HG03196 (cell line): ENCODE measurements around the gene KRT36.

Experiments
- ATAC-seq: cut with Tn5 transposase; IDR thresholded peaks from one replicate; pipeline ENCODE4 v1.9.1; 2021; ENCODE audit not compliant: unreplicated experiment

The KRT36 gene

DNA sequence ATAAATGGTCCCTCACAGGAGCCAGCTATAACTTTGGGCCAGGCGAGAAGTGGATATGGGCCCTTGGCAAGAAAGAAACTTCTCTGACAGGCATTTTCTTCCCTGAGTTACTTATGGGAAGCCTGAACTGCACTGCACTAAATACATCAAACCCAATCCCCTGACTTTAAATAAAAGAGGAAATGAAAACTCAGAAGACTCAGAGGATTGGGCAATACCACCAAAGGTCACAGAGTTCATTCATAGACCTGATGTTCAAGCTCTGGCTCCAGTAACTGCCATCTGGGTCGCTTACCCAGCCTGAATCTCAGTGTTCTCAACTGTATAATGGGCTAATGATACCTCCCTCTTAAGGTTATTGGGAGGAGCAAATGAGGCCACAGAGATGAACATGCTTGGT, 9.6 kb downstream of the KRT36 start:
- ATAC-seq: no peak

DNA sequence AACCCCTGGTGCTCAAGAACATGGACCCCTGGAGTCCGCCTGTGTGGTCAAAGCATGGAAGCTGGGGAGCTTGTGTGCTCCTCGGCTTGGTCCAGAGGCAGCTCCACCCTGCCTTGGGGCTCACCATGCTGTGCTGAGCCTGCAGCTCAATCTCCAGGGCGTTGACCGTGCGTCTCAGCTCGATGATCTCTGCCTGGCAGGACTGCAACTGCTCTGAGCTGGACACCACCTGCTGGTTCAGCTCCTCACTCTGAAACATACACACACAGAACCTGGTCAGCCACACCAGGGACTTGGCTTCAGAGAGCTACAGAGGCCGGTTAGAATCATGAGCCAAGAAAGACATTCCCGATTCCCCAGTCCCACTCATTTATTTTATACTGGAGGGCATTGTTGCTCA, 11.5 kb downstream of the KRT36 start:
- no peak for ATAC-seq

DNA sequence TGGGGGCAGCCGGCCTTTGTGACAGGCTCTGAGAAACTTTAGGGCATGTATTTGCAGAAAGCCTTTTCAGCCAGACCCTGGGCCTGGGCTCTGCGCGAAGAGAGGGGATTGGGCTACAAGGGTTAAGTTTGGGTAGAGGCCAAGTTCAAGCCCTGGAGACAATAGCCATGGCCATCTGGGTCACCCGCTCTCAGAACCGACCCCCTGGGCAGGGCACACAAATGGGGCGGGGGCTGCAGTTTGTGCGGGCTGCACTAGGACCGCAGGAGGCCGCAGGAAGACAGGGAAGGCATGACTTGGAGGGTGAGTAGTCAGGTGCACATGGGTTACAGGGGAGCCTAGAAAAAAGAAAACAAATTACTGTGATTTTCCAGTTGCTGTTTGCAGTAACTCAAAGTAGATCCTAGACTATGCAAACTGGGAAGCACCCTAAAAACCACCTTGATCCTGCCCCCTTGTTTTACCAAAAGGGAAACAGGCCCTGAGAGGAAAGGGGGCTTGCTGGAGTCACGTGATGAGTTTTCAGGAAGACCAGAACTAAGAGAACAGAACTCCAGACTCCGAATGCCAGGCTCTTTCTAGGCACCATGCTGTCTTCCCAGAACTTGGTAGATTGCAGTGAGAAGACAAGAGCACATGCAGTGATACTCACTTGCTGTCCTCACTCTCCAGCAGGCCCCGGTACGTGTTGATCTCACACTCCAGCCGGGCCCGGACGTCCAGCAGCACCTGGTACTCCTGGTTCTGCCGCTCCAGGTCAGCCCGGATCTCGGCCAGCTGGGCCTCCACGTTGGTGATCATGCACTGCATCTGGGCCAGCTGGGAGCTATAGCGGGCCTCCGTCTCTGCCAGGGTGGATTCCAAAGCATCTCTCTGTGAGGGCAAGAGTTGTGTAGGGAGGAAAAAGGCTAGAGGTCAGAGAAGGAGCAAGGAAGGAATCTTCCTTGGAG, 12.6 kb downstream of the KRT36 start:
- no peak for ATAC-seq

DNA sequence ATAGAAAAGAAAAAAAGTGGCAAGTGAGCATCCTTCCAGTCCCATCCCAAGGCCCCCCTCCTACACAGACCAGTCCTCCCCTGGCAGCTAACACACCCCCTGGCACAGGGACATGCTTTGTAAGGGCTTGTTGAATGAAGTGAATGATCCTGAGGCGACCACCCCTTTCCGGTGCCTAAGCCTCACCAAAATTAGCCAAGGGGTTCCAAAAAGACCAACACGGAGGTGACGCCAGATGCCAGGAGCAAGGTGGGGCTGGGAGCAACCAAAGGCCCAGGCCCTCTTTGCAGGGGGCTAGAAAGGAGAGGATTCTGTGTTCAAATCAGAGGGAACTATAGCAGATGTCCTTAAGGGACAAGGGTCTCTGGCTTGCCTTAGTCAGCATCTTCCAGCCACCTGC, 14.3 kb downstream of the KRT36 start:
- no peak for ATAC-seq

DNA sequence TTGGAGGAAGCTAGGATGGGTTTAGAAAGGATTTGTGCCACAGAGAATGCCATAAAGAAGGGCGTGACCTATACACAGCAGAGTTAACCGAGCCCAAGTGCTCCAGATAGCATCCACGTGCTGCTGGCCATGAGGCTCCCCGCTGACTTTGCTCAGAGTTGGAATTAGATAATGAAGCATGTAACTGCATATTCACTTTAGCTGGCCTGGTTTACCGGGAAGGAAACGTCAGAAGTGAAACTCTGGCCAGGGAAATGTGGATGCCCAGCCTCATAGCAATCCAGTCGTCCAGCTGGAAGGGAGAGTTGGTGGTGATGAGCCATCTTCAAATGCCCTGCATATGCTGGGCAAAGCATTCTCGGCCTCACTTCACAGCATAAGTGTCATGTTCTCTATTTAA, 14.8 kb downstream of the KRT36 start:
- ATAC-seq: no peak

DNA sequence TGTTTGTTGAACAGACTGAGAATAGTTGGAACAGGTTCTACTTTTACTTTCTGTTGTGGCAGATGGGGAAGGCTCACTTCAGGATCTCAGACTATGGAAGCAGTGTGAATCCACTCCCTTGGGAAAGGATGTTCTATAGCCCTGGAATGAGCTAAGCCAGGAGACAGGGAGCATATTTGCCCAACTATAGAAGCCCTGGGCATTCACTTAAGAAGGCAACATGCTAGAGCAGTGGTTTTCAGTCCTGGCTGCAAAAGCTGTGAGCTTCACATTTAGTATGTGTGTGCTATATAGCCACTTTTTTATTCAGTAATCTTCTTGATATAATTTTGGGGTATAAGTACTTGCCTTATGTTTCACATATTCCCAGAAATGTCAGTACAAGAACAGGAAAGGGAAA, 21.4 kb downstream of the KRT36 start:
- no peak for ATAC-seq

DNA sequence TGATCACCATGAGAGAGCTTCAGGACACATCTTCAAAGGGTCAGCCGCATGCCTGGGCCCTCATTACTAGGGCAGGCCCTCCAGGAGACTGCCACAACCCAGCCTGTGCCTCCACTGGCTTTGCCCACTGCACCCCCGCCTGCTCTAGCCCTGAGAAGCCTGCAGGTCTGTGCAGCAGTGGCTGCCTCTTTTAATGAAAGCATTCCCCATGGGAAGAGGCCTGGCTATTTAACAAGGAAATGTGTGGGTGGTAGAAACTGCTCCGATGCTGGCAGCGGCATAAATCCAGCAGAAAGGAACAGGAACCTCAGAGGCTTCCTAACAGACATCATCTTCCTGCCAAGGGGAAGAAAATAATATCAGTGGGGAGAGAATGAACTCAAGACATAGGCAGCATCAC, 22.1 kb downstream of the KRT36 start:
- ATAC-seq: no peak

DNA sequence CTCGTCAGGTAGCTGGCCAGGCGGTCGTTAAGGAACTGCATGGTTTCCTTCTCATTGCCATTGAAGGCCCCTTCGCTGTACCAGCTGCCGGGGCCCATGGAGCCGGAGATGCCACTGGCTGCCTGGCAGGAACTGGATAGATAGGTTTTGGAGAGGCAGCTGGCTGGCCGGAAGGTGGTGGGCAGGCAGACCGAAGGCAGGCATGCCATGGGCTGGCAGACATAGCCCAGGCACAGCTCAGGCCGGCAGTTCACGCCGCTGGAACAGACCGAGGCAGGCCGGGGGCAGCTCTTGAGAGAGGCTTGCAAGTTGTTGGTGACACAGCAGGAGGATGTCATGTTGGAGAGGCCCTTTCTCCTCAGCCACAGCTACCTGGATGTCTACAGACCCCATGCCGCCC, 22.7 kb downstream of the KRT36 start, which contains the start of gene KRT32:
Gene KRT32, minus strand, starts transcription at position 399 of the 400 bp plus-strand sequence. Its CDS starts 61 bp downstream, at position 338.
- no peak for ATAC-seq

DNA sequence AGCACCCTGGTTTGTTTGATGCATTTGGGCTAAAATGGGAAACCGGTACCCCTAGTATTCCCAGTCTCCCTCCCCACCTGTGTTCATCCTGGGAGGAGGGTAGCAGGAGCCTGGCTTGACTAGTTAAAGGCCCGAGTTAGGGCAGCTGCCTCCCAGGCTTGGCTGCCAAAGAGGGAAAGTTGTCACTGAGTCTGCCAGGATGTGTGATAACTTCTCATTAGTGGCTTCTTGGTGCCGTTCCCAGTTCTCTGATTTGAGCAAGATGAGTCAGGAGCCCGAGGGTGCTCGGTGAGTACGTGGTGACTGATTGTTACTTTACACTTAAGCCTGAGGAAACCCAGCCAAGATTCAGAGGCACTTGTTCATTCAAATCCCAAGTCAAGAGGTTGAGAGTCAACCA, 25.0 kb downstream of the KRT36 start:
- ATAC-seq: no peak

DNA sequence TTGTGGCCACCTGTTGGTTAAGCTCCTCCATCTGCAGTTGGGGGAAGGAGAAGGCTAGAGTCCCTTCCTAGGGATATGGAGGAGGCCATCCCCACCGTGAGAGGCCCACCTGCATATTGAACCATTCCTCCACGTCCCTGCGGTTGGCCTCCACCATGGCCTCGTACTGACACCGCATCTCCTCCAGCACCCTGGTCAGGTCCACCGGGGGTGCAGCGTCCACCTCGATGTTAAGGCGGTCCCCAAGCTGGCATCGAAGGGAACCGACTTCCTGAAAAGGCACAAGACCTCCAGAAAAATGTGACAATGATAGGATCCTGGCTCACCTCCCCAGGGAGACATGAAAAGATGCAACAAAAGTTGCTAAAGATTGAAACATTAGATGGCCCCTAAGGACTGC, 25.5 kb downstream of the KRT36 start:
- ATAC-seq: no peak

DNA sequence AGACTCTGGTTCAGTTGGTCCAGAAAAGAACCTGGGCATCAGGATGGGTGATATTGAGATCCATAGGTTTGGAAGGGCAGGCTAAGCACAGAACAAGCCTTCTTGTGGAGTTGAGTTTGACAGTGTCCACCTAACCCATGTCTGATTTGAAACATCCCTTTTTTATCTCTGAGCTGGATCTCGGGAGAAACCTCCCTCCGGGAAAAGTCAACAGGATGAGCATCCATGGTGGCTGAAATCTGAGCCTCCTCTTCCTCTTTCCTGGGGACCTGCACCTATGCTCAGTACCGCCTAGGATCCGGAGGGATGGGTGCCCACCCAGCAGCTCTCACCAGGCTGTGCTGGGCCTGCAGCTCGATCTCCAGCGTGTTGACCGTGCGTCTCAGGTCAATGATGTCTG, 26.0 kb downstream of the KRT36 start:
- no peak for ATAC-seq

DNA sequence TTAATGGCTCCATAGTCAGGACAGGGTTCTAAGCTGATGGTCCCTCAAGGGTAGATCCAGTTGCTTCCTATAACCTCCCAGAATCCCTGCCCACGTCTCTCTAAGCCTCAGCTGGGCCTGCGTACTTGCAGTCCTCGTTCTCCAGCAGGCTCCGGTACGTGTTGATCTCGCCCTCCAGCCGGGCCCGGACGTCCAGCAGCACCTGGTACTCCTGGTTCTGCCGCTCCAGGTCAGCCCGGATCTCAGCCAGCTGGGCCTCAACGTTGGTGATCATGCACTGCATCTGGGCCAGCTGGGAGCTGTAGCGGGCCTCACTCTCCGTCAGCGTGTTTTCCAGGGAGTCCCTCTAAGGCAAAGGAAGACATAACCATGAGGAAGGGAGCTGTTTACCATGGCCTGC, 27.0 kb downstream of the KRT36 start:
- ATAC-seq: no peak

DNA sequence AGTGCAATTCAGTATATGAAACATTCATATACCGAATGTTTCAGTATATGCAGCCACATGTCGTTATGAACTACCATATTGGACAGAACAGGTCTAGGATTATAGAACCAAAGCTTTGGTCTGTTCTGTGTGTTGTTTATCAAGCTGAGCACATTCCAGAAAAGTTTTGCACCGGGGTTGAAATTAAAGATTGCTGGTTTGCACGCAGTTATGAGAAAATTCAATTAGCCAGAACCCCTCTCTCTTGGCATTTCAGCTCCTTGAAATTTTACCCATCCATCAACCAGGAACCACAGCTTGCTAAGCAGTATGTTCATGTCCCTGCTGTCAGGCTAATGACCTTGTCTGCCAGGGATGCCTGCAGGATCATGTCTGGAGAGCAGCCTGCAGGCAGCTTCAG, 32.0 kb downstream of the KRT36 start:
- ATAC-seq: no peak

DNA sequence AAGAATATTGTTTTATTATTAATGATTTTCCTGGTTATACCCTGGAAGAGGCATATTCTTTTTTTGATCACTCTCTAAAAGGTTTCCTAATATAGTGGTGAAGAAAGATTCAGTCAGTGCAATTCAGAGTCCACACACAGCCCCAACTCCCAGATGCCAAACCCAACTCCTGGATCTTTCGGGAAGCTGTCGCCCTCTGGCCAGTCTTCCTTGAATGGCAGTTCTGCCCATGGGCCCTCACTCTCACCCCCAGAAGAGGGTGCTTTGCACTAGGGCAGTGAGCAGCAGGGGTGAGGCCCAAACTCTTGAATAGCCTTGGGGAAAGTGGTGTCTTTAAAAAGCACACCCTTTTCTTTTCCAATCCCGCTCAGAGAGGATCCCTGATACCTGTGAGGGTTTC, 33.5 kb downstream of the KRT36 start:
- ATAC-seq: no peak

DNA sequence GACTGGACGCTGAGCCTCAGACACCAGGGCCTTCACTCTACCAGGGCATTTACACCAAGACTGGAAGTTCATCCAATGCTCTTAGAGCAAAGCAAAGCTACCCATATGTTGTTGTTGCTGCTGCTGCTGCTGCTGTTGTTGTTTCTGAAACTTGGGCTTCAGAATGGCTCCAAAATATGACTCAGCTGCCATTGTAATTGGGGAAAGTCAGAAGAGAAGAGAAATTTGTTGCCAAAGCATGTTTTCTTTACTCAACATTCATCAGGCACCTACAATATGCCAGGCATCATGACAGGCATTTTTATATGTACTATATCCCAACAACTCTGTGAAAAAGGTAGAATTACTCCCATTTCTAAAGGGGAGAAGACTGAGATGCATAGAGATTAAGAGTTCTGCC, 34.5 kb downstream of the KRT36 start:
- ATAC-seq: no peak

DNA sequence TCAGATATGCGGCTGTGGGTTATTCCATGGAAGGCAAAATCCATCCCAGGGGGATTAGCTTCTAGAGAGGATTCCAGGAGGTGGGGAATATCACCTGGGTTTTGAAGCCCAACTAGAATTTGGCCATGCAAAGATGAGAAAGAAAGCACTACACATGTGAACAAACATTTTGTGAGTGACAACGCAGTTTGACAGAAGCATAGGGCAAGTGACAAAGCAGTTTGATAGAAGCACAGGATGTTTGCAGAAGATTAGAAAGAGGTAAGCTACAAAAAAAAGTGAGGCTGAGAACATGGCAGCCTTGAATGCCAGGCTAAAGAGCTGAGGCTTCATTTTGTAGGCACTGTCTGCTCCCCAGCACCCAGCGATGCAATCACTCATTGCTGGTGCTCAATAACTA, 36.6 kb downstream of the KRT36 start:
- ATAC-seq: no peak

DNA sequence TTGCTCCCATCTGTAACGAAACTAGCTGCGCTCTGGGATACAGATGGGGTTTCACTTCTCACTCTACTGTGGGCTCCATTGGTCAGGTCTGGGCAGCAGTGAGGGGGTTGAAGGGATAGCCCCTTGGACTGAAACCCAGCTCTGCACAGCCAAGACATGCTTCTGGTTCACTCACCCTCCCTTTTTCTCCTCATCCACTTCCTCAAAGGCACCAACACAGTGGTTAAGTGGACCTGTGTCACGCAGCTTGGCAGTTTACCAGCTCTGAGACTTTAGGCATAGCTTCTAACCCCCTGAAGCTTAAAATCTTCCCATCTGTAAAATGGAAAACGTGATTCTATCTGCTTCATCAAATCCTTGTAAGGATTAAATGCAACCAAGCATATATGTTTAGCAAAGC, 37.4 kb downstream of the KRT36 start:
- ATAC-seq: no peak

DNA sequence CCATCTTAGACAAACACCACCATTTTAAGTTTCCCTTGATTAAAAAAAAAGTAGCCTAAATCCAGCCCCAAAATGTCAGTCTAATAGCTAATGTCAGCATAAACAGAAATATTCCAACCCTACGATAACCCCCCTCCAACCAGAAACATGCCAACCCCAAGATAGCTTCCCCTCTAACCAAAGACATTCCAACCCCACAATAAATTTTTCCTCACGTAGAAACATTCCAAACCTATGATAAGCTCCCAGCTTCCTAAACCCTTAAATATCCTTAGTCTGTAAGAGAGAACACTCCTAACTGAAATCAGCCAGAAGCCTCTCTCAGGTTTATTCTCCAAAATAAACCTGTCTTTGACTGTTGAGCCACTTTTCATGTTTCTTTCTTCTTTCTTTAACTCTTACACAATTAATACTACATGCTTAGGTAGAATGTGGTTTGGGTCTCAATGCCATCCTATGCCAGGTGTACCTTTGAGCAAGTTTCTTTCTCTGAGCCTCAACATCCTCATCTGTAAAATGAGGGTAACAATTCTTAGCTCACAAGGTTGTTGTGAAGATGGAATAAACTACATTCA, 38.5 kb downstream of the KRT36 start:
- no peak for ATAC-seq

DNA sequence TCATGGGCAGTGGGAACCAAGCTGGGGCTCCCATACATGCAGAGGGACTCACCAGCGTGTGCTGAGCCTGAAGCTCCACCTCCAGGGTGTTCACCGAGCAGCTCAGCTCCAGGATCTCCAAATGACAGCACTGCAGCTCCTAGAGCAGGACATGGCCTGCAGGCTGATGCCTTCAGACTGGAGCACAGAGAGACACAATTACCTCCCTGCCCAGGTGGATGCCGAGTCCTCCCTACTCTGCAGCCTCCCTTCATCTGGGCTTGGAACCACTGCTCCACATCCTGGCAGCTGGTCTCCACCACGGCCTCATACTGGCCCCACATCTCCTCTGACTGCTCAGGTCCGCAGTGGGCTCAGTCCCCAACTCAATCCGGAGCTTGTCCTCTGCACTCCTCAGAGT, 40.7 kb downstream of the KRT36 start:
- no peak for ATAC-seq

DNA sequence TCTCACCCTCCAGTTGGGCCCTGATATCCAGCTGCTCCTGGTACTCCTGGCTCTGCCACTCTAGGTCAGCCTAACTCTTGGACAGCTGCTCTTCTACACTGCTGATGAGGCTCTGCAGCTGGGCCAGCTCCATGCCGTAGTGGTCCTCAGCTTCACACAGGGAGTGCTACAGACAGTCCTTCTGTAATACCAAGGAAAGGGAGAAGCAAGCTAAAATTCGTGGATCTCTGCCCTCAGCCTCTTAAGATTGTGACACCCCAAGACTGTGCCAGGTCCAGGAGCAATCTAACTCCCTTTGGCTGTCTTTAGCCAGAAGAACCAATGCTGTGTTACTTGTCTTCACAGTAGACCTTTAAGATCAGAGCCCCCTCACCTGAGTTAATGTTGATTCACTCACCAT, 41.2 kb downstream of the KRT36 start:
- ATAC-seq: no peak

DNA sequence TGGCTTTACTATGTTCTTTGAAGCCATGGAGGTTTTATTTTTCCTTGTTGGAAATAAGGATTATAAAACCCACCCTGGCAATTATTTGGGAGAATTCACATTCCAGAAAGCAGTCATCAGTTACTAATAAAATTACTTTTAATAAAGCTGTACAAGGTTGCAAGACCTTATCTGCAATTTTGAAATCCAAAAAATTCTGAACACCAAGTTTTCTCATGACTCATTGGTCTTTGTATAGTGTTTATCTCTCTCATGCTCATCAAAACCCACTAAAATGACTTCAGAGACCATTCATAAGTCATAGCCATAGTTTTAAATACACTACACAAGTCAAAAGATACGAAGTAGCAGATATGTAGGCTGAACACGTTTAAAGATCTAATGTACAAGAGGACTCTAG, 42.9 kb downstream of the KRT36 start:
- no peak for ATAC-seq

DNA sequence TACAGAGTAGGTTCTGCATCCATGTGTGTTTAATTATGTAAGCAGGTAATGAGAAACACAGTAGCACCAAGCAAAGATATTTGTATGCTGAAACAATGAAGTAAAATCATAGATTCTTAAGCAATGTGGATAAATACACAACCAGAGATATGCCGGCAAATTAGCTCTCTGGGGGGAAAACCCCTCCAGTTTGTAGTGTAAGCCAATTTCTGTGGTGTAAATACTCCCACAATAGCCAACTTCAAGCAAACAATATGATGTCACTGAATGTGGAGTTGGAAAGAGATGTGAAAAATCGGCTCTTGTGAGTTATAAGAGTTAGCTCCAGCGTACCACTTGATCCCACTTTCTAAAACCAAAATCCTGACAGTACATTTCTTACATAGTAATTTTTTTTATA, 45.1 kb downstream of the KRT36 start:
- no peak for ATAC-seq

DNA sequence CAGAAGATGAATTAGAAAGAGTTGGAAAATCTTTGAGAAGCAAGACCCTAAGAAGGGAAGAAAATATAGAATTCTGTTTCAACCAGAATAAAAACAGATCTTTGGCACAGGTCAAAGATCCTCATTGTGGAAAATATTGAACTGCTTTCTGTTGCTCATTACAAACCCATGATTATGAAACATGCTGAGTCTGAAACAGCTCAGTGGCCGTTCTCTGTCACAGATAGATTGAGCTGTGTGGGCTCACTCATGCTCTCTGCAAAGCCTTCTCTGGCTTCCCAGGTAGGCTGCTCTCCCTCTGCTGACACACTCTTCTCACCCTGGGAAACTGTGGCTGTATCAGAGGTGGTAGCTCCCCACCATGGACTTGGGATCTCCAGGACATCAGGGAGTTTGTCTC, 45.5 kb downstream of the KRT36 start:
- ATAC-seq: no peak
